Stimulated activated CD4-positive, alpha-beta T cell treated with anti-CD3 and anti-CD28 coated beads, Interleukin-15, amount 100 ng/mL, for 1 hour (primary cell): ENCODE results near the gene KIF5C.

Experiments
- DNase-seq, 2 donors: peaks; one replicate each; pipeline ENCODE4 v3.0.0-alpha.2; 2020; ENCODE audit warnings: low read depth in 1 of 2, low spot score in 1 of 2

KIF5C gene

GRCh38 chr2:149009576-149010461, 134.8 kb downstream of the KIF5C start:
- no peak for DNase-seq

GRCh38 chr2:149012545-149012944, 137.5 kb downstream of the KIF5C start:
- DNase-seq, result no peak

GRCh38 chr2:149015501-149015900, 140.5 kb downstream of the KIF5C start:
- DNase-seq, result no peak

GRCh38 chr2:149015926-149016563, 141.0 kb downstream of the KIF5C start:
- DNase-seq, result no peak

- peak; percentile 24 to 41 for DNase-seq
Measured at GRCh38 chr2:149017116-149017985, 142.3 kb downstream of the KIF5C start.

- no peak for DNase-seq
Measured at GRCh38 chr2:149018981-149019380, 144.0 kb downstream of the KIF5C start.

- no peak for DNase-seq
Measured at GRCh38 chr2:149019768-149020167, 144.7 kb downstream of the KIF5C start.

- DNase-seq, result no peak
Measured at GRCh38 chr2:149020432-149020851, 145.4 kb downstream of the KIF5C start.

- no peak for DNase-seq
Measured at GRCh38 chr2:149021271-149021719, 146.3 kb downstream of the KIF5C start.

GRCh38 chr2:149021761-149022160, 146.7 kb downstream of the KIF5C start:
- DNase-seq, result no peak

GRCh38 chr2:149023091-149023490, 148.1 kb downstream of the KIF5C start:
- DNase-seq, result no peak

- no peak for DNase-seq
Measured at GRCh38 chr2:149027590-149028250, 152.7 kb downstream of the KIF5C start.

GRCh38 chr2:149028377-149028776, 153.3 kb downstream of the KIF5C start:
- DNase-seq, result no peak

GRCh38 chr2:149028891-149029290, 153.9 kb downstream of the KIF5C start:
- DNase-seq, result no peak

GRCh38 chr2:149029307-149029965, 154.4 kb downstream of the KIF5C start:
- no peak for DNase-seq

GRCh38 chr2:149031396-149031795, 156.4 kb downstream of the KIF5C start:
- DNase-seq, result no peak

GRCh38 chr2:149033716-149034115, 158.7 kb downstream of the KIF5C start:
- DNase-seq, result no peak

- DNase-seq, result no peak
Measured at GRCh38 chr2:149034406-149034805, 159.4 kb downstream of the KIF5C start.

- no peak for DNase-seq
Measured at GRCh38 chr2:149036507-149037293, 161.7 kb downstream of the KIF5C start.

GRCh38 chr2:149037851-149038250, 162.8 kb downstream of the KIF5C start:
- no peak for DNase-seq
